ENCODE results near the gene IRAG1.

Gene IRAG1

DNA sequence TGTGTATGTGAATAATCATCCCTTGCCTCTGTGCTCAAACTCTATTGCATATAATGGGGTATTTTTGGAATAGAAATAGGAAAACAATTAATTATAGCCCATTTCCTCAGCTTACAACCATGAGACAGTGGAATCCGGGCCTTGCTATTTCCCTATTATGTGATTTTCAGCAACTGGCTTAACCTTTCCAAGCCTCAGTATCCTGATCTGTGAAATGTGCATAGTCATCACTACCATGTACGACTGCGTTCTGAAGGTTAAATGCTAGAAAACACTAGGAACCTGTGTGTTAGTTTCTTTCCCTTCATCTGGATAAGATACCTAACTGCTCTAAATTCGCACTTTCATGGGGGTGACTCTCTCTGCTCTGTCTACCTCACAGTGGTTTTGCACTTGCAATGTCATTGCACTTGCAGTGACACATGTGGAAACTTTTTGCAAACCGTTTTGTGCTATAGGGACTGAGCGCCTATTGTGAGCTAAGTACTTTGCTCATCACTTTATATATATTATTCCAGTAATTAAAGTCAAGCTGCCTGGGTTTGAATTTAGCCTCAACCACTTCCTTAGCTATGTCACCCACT, 48.3 kb downstream of the IRAG1 start:
- no peak for DNase-seq
